ENCODE data around the gene INF2. TPM values are rescaled to one million over a fixed set of nuclear protein-coding genes. Genes with fewer than 3 reads are reported as not detected.

The INF2 gene
- polyA plus RNA-seq, 1 donor (not counting 4 experiments of a cell fraction or from before 2014, with no cell fraction given), result 22.6 TPM

DNA sequence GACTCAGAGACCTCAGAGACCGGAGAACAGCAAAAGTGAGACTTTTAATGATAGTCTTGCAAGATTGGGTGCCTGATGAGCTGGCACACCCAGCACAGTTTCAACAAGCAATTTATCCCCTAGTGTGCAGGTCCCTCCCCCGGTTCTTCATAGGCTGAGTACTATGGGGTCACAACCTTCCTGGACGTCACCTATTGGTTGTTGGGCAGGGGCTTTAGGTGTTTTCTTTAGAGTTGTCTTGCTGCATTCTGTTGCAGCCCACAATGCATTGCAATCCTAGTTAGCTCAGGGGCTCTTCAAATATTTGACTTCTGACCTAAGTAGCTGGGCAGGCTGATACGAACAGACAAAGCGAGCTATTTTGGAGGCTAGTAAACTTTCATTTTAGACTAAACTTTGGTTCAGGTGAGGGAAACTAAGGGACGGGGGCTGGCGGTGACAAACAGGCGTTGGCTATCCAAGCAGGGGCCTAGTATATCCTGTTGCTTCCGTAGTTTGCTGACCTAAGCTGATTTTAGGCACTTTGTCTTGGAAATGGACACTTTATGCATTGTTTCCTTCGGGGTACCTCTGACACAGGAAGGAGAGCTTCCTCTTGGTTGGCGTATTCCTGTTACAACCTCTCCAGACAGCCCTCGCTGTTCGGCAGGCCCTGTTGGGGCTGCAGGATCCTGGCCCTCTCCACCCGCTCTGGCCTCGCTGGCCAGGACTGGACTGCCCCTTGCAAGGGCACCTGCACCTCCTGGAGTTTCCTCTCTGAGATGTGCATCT is 77.6 kb downstream of the INF2 start:
- Histone ChIP-seq H3K79me2 (ENCODE audit: control insufficient read depth, insufficient read depth, low read length) (no peaks in the 10 kb centered on the region), H3K4me1 (ENCODE audit: control insufficient read depth, extremely low read depth, insufficient read depth, low read length) (no peaks in the 10 kb centered on the region), H3K27me3 (ENCODE audit: control insufficient read depth, extremely low read depth, insufficient read depth, low read length) (no peaks in the 10 kb centered on the region), H2AFZ (ENCODE audit: control insufficient read depth, low read length) (no peak overlapping the region), H4K20me1 (ENCODE audit: control insufficient read depth, extremely low read depth, insufficient read depth, low read length) (no peaks in the 10 kb centered on the region), H3K4me2 (ENCODE audit: control insufficient read depth, extremely low read depth, insufficient read depth, low read depth, low read length) (no peak overlapping the region), H3K9me1 (ENCODE audit: control insufficient read depth, extremely low read depth, insufficient read depth, low read length) (no peaks in the 10 kb centered on the region), H3K27ac (ENCODE audit: control insufficient read depth, insufficient read depth, low read length) (no peak overlapping the region), H3K9ac (ENCODE audit: control insufficient read depth, extremely low read depth, insufficient read depth, low read length) (no peak overlapping the region), H3K9me3 (ENCODE audit: control insufficient read depth, low read depth, low read length) (no peaks in the 10 kb centered on the region), H3K4me3 (ENCODE audit: control insufficient read depth in 2 of 3, extremely low read depth in 1 of 3, insufficient read depth in 2 of 3, low read depth in 1 of 3, low read length in 3 of 3) (no peak overlapping the region), H3K36me3 (ENCODE audit: control insufficient read depth in 2 of 2, extremely low read depth in 1 of 2, insufficient read depth in 2 of 2, low read length in 2 of 2) (peaks cover 9 to 14% of the 10 kb centered on the region in 2 experiments)
- FAIRE-seq (no peak), DNase-seq (ENCODE audit: low read depth, low spot score) (no peak)
- no peak for TF ChIP-seq EZH2 (IDR thresholded peaks at IDR 0.05; ENCODE audit: low read length)
- TF ChIP-seq, protein P1, sequence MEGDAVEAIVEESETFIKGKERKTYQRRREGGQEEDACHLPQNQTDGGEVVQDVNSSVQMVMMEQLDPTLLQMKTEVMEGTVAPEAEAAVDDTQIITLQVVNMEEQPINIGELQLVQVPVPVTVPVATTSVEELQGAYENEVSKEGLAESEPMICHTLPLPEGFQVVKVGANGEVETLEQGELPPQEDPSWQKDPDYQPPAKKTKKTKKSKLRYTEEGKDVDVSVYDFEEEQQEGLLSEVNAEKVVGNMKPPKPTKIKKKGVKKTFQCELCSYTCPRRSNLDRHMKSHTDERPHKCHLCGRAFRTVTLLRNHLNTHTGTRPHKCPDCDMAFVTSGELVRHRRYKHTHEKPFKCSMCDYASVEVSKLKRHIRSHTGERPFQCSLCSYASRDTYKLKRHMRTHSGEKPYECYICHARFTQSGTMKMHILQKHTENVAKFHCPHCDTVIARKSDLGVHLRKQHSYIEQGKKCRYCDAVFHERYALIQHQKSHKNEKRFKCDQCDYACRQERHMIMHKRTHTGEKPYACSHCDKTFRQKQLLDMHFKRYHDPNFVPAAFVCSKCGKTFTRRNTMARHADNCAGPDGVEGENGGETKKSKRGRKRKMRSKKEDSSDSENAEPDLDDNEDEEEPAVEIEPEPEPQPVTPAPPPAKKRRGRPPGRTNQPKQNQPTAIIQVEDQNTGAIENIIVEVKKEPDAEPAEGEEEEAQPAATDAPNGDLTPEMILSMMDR (optimal IDR thresholded peaks at IDR 0.05 in 1 of 3, IDR thresholded peaks at IDR 0.05 in 1 of 3, conservative IDR thresholded peaks at IDR 0.05 in 1 of 3; ENCODE audit: extremely low read depth in 1 of 3, insufficient read depth in 2 of 3, low read length in 3 of 3), result no peak
- dilution Hi-C loops (cut with MboI; ENCODE audit: extremely low pct_ligation_motif_present, low sequenced_read_pairs), result no loop called here

DNA sequence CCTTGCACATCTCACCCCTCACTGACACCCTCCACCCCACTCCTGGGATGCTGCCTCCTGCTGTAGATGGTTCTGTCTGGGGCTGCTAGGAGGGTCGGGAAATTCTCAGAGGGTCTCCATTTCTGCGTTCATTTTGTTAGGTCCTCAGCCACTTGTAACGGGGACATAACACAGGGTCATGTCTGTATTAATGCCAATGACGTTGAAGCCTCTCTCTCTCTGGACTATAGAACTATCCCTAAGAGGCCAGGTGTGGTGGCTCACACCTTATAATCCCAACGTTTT is 78.2 kb downstream of the INF2 start:
- no peaks in the 10 kb centered on the region for H3K79me2 ChIP-seq (ENCODE audit: control insufficient read depth, insufficient read depth, low read length)
- H3K36me3 ChIP-seq (ENCODE audit: control insufficient read depth in 2 of 2, extremely low read depth in 1 of 2, insufficient read depth in 2 of 2, low read length in 2 of 2), result peaks cover 10 to 14% of the 10 kb centered on the region in 2 experiments
- no peaks in the 10 kb centered on the region for H3K9me1 ChIP-seq (ENCODE audit: control insufficient read depth, extremely low read depth, insufficient read depth, low read length)
- H3K27ac ChIP-seq (ENCODE audit: control insufficient read depth, insufficient read depth, low read length), result no peak overlapping the region
- H2AFZ ChIP-seq (ENCODE audit: control insufficient read depth, low read length), result no peak overlapping the region
- FAIRE-seq (no peak), DNase-seq (ENCODE audit: low read depth, low spot score) (no peak)
- TF ChIP-seq EZH2 (IDR thresholded peaks at IDR 0.05; ENCODE audit: low read length), result no peak
- TF ChIP-seq, protein P1 (optimal IDR thresholded peaks at IDR 0.05 in 1 of 3, IDR thresholded peaks at IDR 0.05 in 1 of 3, conservative IDR thresholded peaks at IDR 0.05 in 1 of 3; ENCODE audit: extremely low read depth in 1 of 3, insufficient read depth in 2 of 3, low read length in 3 of 3), result no peak
- H3K9me3 ChIP-seq (ENCODE audit: control insufficient read depth, low read depth, low read length), result no peaks in the 10 kb centered on the region
- no peak overlapping the region for H3K4me2 ChIP-seq (ENCODE audit: control insufficient read depth, extremely low read depth, insufficient read depth, low read depth, low read length)
- no peak overlapping the region for H3K4me3 ChIP-seq (ENCODE audit: control insufficient read depth in 2 of 3, extremely low read depth in 1 of 3, insufficient read depth in 2 of 3, low read depth in 1 of 3, low read length in 3 of 3)
- H3K27me3 ChIP-seq (ENCODE audit: control insufficient read depth, extremely low read depth, insufficient read depth, low read length), result no peaks in the 10 kb centered on the region
- dilution Hi-C loops (cut with MboI; ENCODE audit: extremely low pct_ligation_motif_present, low sequenced_read_pairs), result no loop called here
- H3K9ac ChIP-seq (ENCODE audit: control insufficient read depth, extremely low read depth, insufficient read depth, low read length), result no peak overlapping the region
- H4K20me1 ChIP-seq (ENCODE audit: control insufficient read depth, extremely low read depth, insufficient read depth, low read length), result no peaks in the 10 kb centered on the region
- H3K4me1 ChIP-seq (ENCODE audit: control insufficient read depth, extremely low read depth, insufficient read depth, low read length), result no peaks in the 10 kb centered on the region

Data from keratinocyte (primary cell).